HepG2 (cell line): Measurements from ENCODE around the gene C14orf119. TPM values are rescaled to one million over a fixed set of nuclear protein-coding genes. Genes with fewer than 3 reads are reported as not detected.

Source experiments
- ATAC-seq: fragments of 200-7000 bp; cut with Tn5 transposase; 3 replicates; pipeline ENCODE4 v1.9.1; 2020; ENCODE audit warnings: mild to moderate bottlenecking, moderate library complexity
- BruUV-seq: library from RNA; stranded (reverse); fragments of 400-500 nt; replicated peaks from 2 replicates; lab custom pipeline; 2021; lab: Mats Ljungman, UMichigan
- CTCF ChIA-PET: fragments of 300-600 bp; formaldehyde crosslinking; extraction: SDS; loops from one replicate; lab custom pipeline; 2021; ENCODE audit warnings: low total read pairs, inconsistent platforms, low intra/inter-chr PET ratio; lab: Yijun Ruan, JAX
- POLR2A ChIA-PET: fragments of 350-600 bp; sonication (Branson Sonifier 250); formaldehyde crosslinking; loops from one replicate; lab custom pipeline; 2020; ENCODE audit warnings: antibody characterized with exemption, inconsistent platforms; lab: Yijun Ruan, JAX
- DNase-seq: peaks from one replicate; pipeline ENCODE4 v3.0.0-alpha.2; 2015; ENCODE audit warnings: low spot score
- FAIRE-seq: peaks from 3 replicates; lab custom pipeline; 2011; peaks lifted over from hg19 to GRCh38; lab: Jason Lieb, UNC
- H2AFZ ChIP-seq: one replicate; pipeline ENCODE4 v1.6.1; 2011; ENCODE audit warnings: low read length, inconsistent platforms
- H3K27ac ChIP-seq: fragments of 300-600 bp; 3 replicates; pipeline ENCODE4 v1.8.0; 2011; ENCODE audit warnings: mixed run types, mild to moderate bottlenecking, mixed read lengths, low read length, inconsistent platforms; ENCODE audit not compliant: insufficient read depth; ENCODE audit errors: extremely low read length
- H3K27me3 ChIP-seq, 2 experiments: fragments of 200-600 bp in 1 of 2; 2 replicates in 1 of 2; 3 replicates in 1 of 2; pipeline versions ENCODE4 v1.6.0 to v1.8.0; 2011; ENCODE audit warnings: low read length in 2 of 2, mild to moderate bottlenecking in 2 of 2, moderate library complexity in 2 of 2, inconsistent platforms in 1 of 2; ENCODE audit not compliant: insufficient read depth in 2 of 2, control insufficient read depth in 1 of 2
- H3K36me3 ChIP-seq, 2 experiments: fragments of 200-600 bp in 1 of 2; replicated peaks in 1 of 2; 2 replicates in 1 of 2; 3 replicates in 1 of 2; pipeline versions ENCODE4 v1.5.1 to v1.8.0; 2011; ENCODE audit warnings: low read length in 2 of 2, inconsistent platforms in 1 of 2; ENCODE audit not compliant: insufficient read depth in 2 of 2, control insufficient read depth in 1 of 2
- H3K4me1 ChIP-seq: 2 replicates; pipeline ENCODE4 v1.5.1; 2012; ENCODE audit warnings: low read length, inconsistent platforms; ENCODE audit not compliant: insufficient read depth
- H3K4me2 ChIP-seq: 2 replicates; pipeline ENCODE4 v1.6.0; 2011; ENCODE audit warnings: low read depth, low read length, inconsistent platforms
- H3K4me3 ChIP-seq, 3 experiments: fragments of 200-600 bp in 1 of 3; sonication (generic), shearing (Covaris generic) in 1 of 3; replicated peaks in 1 of 3; 2 replicates each; pipeline ENCODE4 v1.5.1; 2011 to 2016; ENCODE audit warnings: low read length in 3 of 3, inconsistent platforms in 2 of 3, low read depth in 2 of 3, mild to moderate bottlenecking in 2 of 3, control low read depth in 1 of 3, mixed read lengths in 1 of 3; ENCODE audit not compliant: insufficient read depth in 1 of 3
- H3K79me2 ChIP-seq: one replicate; pipeline ENCODE4 v1.6.1; 2011; ENCODE audit warnings: low read length, inconsistent platforms; ENCODE audit not compliant: insufficient read depth
- H3K9ac ChIP-seq: 2 replicates; pipeline ENCODE4 v1.6.0; 2011; ENCODE audit warnings: mild to moderate bottlenecking, low read depth, low read length, inconsistent platforms; ENCODE audit not compliant: insufficient read depth
- H3K9me3 ChIP-seq: 2 replicates; pipeline ENCODE4 v1.5.1; 2012; ENCODE audit warnings: mild to moderate bottlenecking, low read length
- H4K20me1 ChIP-seq: 2 replicates; pipeline ENCODE4 v1.6.0; 2011; ENCODE audit warnings: inconsistent platforms, mild to moderate bottlenecking, low read length, moderate library complexity; ENCODE audit not compliant: insufficient read depth
- ARNTL ChIP-seq: sonication (generic); formaldehyde crosslinking; IDR thresholded peaks from 2 replicates; pipeline ENCODE4 v1.4.0; 2020; ENCODE audit warnings: mild to moderate bottlenecking, missing genetic modification reagents
- CCDC6 ChIP-seq: sonication (generic); formaldehyde crosslinking; IDR thresholded peaks from 2 replicates; pipeline ENCODE4 v1.8.1; 2022; ENCODE audit warnings: mild to moderate bottlenecking, missing genetic modification reagents, moderate library complexity
- CHD4 ChIP-seq: fragments of 200-600 bp; sonication (generic); IDR thresholded peaks from 2 replicates; pipeline ENCODE4 v1.7.0; 2017; ENCODE audit warnings: mild to moderate bottlenecking, low read length, borderline replicate concordance
- HNRNPL ChIP-seq: fragments of 200-400 bp; formaldehyde crosslinking; IDR thresholded peaks from 2 replicates; pipeline ENCODE4 v1.6.1; 2017; ENCODE audit warnings: mild to moderate bottlenecking, low read depth, low read length
- KLF16 ChIP-seq, 2 experiments: sonication (generic) in 1 of 2; formaldehyde crosslinking in 1 of 2; IDR thresholded peaks; 2 replicates each; pipeline versions ENCODE4 v1.6.1 to v1.8.0; 2016 to 2023; ENCODE audit warnings: missing genetic modification reagents in 2 of 2, missing compliant biosample characterization in 1 of 2
- NFKB2 ChIP-seq: sonication (generic); formaldehyde crosslinking; IDR thresholded peaks from 2 replicates; pipeline ENCODE4 v1.4.0; 2020; ENCODE audit warnings: missing genetic modification reagents, borderline replicate concordance
- SP5 ChIP-seq: IDR thresholded peaks from 2 replicates; pipeline ENCODE4 v1.6.1; 2016; ENCODE audit warnings: low read depth, borderline replicate concordance
- ZEB1 ChIP-seq: IDR thresholded peaks from 2 replicates; pipeline ENCODE4 v1.6.1; 2012; ENCODE audit warnings: mild to moderate bottlenecking, low read depth, inconsistent platforms; ENCODE audit not compliant: insufficient replicate concordance
- ZKSCAN8 ChIP-seq: IDR thresholded peaks from 2 replicates; pipeline ENCODE4 v1.6.1; 2016; ENCODE audit warnings: borderline replicate concordance, missing genetic modification reagents, missing compliant biosample characterization
- ZNF775 ChIP-seq: sonication (generic); formaldehyde crosslinking; IDR thresholded peaks from 2 replicates; pipeline ENCODE4 v1.4.0; 2020; ENCODE audit warnings: missing genetic modification reagents, mild to moderate bottlenecking, moderate library complexity, borderline replicate concordance
- ZSCAN9 ChIP-seq: IDR thresholded peaks from 2 replicates; pipeline ENCODE4 v1.6.1; 2016; ENCODE audit warnings: borderline replicate concordance
- WGBS: methylation state at CpG from one replicate; pipeline ENCODE4 v1.1.6; 2017; ENCODE audit warnings: low lambda C conversion rate; 5-methylcytosine and 5-hydroxymethylcytosine counted together
- in situ Hi-C: cut with HindIII; loops from 2 replicates; pipeline ENCODE4 v1.10.0; 2017; ENCODE audit warnings: low pct_unique_long_range_greater_than_20kb; ENCODE audit not compliant: extremely low pct_ligation_motif_present
- intact Hi-C: fragments of 100-400 bp; cut with micrococcal nuclease; formaldehyde crosslinking; loops from one replicate; pipeline ENCODE4 v1.10.0; 2022; ENCODE audit not compliant: unreplicated experiment
- polyA plus RNA-seq, 8 experiments: library from polyadenylated mRNA; depleted of rRNA in 3 of 8; stranded (reverse) in 7 of 8; unstranded in 1 of 8; fragments of >200 nt; fragmentation: Illumina TruSeq in 4 of 8; extraction: Trizol in 4 of 8; gene quantifications; 2 replicates each; pipeline versions ENCODE4 v1.2.1 to v1.2.3, GENCODE V29; 2011 to 2016; ENCODE audit warnings: low read depth in 4 of 8, missing spikeins in 1 of 8, mixed read lengths in 1 of 8; ENCODE audit not compliant: insufficient read depth in 1 of 8
- total RNA-seq, 5 experiments: library from RNA; depleted of rRNA; stranded (reverse); fragments of >200 nt; fragmentation: Illumina TruSeq; extraction: Trizol; gene quantifications; 2 replicates each; pipeline ENCODE4 v1.2.3, GENCODE V29; 2016; ENCODE audit warnings: low read depth in 1 of 5
- TF ChIP-seq, protein P1 (sequence below): sonication (generic); formaldehyde crosslinking; IDR thresholded peaks from 2 replicates; pipeline ENCODE4 v1.8.1; 2023; ENCODE audit warnings: missing genetic modification reagents, inconsistent platforms, borderline replicate concordance
- TF ChIP-seq, protein P2 (sequence below): sonication (generic); formaldehyde crosslinking; conservative IDR thresholded peaks from 2 replicates; pipeline ENCODE4 v1.4.0; 2020; ENCODE audit warnings: missing genetic modification reagents
- TF ChIP-seq, protein P3 (sequence below): IDR thresholded peaks from 2 replicates; pipeline ENCODE4 v1.6.1; 2016; ENCODE audit warnings: low read depth, missing genetic modification reagents, missing compliant biosample characterization

The C14orf119 gene
- total and polyA plus RNA-seq, 2 of the 13 experiments (the other 11 are each of a cell fraction or from before 2014, with no cell fraction given): 117 to 206 TPM

DNA sequence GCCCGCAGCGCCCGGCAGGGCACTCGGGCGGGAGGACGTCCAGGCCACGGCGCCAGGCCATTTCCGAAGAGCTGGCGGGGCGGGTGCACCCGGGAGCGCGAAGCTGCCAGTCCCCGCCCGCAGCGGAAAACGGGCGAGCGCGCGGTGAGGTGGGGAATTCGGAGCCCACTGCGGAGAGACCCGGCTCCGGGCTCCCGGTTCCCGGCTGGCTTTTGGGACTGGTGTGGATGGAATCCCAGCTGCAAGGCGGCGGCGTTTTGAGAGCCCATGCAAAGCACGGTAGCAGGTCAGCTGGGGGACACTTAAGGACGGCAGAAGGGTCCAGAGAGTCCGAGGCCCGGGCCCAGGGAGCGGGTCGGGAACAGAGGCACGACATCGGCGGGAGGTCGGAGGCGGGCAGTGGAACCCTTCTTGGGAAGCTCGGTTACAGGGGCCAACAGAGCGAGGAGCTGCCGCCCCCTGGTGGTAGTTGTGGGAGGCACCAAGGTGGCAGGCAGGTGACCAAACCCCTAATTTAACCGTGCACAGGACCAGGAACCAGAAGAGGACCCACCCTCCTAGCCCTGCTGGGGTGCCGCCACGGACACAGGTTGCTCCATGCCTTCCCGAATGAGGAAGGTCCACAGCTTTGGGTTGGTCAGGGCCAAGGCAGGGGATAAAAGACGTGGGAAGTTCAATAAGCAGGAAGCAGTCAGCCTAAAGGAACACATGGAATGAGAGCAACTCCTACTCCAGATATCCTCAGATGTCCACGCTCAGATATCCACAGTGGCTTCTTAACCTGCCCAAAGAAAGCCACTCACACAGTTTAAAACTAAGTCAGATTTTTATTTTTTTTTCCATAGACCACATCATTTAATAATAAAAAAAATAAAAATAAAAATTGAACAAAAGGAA, 37.3 kb upstream of the C14orf119 start:
- intact Hi-C loops: loop anchor here (1.0 kb wide), 5 partner anchors 51 to 501 kb away; no protein-coding TSS in a partner anchor
- Histone ChIP-seq H3K9me3 (no peaks in the 10 kb centered on the region), H3K4me2 (peak overlapping the region; percentile 98), H3K4me1 (peaks cover 29% of the 10 kb centered on the region), H3K79me2 (no peaks in the 10 kb centered on the region), H3K27me3 (peaks cover 0 to 6% of the 10 kb centered on the region in 2 experiments; a peak in 1 of 5 replicates), H4K20me1 (peaks cover 13% of the 10 kb centered on the region; the same call in 1 of the 2 replicates), H2AFZ (no peak overlapping the region), H3K9ac (peak overlapping the region; percentile 40; the same call in 1 of the 2 replicates), H3K27ac (no peak overlapping the region), H3K36me3 (peaks cover 33 to 36% of the 10 kb centered on the region in 2 experiments), H3K4me3 (peak overlapping the region; percentile 55 to 88 (median 64))
- WGBS: 4% methylated on average over 47 of the region's 51 CpGs
- FAIRE-seq (peak; percentile 87), DNase-seq (peak; percentile 92), ATAC-seq (peak; percentile 71)
- BruUV-seq: no TSS peak
- in situ Hi-C loops: no loop called here
- ChIA-PET POLR2A (interaction anchor here (0.6 to 7.4 kb wide), 29 partner anchors 11 to 263 kb away, joined by 3 to 72 read pairs (median 5); partner anchors contain the start of genes ACIN1, AJUBA, BCL2L2 and C14orf119), CTCF (interaction anchor here (0.9 to 8.5 kb wide), 15 partner anchors 11 to 501 kb away, joined by 3 to 173 read pairs (median 4); partner anchors contain the start of gene AJUBA)
- TF ChIP-seq CHD4 (peak; percentile 85), ZEB1 (no peak), ZSCAN9 (CRISPR knock-in tag) (0 out of 2 replicates have a peak, but pooled peaks have one; percentile 79), KLF16 (CRISPR knock-in tag; IDR thresholded peaks at IDR 0.05) (peak in 1 of 2 experiments; percentile 88; a peak in 2 of 4 replicates), ARNTL (peak; percentile 86), ZNF775 (peak; percentile 88), CCDC6 (CRISPR knock-in tag) (peak; percentile 77), ZKSCAN8 (CRISPR knock-in tag) (peak; percentile 87), HNRNPL (peak; percentile 70; the same call in 1 of the 2 replicates), NFKB2 (CRISPR knock-in tag) (peak; percentile 95; the same call in 1 of the 2 replicates), SP5 (CRISPR knock-in tag) (peak; percentile 47; the same call in 1 of the 2 replicates)
- TF ChIP-seq, protein P1, sequence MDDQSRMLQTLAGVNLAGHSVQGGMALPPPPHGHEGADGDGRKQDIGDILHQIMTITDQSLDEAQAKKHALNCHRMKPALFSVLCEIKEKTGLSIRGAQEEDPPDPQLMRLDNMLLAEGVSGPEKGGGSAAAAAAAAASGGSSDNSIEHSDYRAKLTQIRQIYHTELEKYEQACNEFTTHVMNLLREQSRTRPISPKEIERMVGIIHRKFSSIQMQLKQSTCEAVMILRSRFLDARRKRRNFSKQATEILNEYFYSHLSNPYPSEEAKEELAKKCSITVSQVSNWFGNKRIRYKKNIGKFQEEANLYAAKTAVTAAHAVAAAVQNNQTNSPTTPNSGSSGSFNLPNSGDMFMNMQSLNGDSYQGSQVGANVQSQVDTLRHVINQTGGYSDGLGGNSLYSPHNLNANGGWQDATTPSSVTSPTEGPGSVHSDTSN (CRISPR knock-in tag): no peak
- TF ChIP-seq, protein P2, sequence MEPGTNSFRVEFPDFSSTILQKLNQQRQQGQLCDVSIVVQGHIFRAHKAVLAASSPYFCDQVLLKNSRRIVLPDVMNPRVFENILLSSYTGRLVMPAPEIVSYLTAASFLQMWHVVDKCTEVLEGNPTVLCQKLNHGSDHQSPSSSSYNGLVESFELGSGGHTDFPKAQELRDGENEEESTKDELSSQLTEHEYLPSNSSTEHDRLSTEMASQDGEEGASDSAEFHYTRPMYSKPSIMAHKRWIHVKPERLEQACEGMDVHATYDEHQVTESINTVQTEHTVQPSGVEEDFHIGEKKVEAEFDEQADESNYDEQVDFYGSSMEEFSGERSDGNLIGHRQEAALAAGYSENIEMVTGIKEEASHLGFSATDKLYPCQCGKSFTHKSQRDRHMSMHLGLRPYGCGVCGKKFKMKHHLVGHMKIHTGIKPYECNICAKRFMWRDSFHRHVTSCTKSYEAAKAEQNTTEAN (CRISPR knock-in tag): no peak; the same call in 1 of the 2 replicates
- TF ChIP-seq, protein P3, sequence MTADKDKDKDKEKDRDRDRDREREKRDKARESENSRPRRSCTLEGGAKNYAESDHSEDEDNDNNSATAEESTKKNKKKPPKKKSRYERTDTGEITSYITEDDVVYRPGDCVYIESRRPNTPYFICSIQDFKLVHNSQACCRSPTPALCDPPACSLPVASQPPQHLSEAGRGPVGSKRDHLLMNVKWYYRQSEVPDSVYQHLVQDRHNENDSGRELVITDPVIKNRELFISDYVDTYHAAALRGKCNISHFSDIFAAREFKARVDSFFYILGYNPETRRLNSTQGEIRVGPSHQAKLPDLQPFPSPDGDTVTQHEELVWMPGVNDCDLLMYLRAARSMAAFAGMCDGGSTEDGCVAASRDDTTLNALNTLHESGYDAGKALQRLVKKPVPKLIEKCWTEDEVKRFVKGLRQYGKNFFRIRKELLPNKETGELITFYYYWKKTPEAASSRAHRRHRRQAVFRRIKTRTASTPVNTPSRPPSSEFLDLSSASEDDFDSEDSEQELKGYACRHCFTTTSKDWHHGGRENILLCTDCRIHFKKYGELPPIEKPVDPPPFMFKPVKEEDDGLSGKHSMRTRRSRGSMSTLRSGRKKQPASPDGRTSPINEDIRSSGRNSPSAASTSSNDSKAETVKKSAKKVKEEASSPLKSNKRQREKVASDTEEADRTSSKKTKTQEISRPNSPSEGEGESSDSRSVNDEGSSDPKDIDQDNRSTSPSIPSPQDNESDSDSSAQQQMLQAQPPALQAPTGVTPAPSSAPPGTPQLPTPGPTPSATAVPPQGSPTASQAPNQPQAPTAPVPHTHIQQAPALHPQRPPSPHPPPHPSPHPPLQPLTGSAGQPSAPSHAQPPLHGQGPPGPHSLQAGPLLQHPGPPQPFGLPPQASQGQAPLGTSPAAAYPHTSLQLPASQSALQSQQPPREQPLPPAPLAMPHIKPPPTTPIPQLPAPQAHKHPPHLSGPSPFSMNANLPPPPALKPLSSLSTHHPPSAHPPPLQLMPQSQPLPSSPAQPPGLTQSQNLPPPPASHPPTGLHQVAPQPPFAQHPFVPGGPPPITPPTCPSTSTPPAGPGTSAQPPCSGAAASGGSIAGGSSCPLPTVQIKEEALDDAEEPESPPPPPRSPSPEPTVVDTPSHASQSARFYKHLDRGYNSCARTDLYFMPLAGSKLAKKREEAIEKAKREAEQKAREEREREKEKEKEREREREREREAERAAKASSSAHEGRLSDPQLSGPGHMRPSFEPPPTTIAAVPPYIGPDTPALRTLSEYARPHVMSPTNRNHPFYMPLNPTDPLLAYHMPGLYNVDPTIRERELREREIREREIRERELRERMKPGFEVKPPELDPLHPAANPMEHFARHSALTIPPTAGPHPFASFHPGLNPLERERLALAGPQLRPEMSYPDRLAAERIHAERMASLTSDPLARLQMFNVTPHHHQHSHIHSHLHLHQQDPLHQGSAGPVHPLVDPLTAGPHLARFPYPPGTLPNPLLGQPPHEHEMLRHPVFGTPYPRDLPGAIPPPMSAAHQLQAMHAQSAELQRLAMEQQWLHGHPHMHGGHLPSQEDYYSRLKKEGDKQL (CRISPR knock-in tag): 0 out of 2 replicates have a peak, but pooled peaks have one; percentile 33
